Measurements from ENCODE around the gene DNAH6.

DNA sequence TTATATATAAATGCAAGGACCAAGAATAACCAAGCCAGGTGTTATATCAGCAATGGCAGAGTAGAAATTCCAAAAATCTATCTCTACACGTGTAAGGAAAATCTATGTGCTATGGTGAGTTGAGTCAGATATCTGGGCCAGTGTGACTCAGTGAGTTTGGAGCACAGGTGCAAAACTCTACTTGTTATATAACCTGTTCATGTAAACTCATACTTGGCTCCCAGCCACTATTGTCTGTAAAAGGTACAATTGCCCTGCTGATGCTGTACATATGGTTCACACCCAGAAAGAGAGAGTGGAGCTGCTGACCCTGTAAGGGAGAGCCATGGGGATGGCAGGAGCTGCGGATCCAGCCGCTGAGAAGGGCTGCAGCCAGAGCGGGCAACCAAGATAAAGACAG, 252.5 kb downstream of the DNAH6 start:
- TF ChIP-seq, protein P1, sequence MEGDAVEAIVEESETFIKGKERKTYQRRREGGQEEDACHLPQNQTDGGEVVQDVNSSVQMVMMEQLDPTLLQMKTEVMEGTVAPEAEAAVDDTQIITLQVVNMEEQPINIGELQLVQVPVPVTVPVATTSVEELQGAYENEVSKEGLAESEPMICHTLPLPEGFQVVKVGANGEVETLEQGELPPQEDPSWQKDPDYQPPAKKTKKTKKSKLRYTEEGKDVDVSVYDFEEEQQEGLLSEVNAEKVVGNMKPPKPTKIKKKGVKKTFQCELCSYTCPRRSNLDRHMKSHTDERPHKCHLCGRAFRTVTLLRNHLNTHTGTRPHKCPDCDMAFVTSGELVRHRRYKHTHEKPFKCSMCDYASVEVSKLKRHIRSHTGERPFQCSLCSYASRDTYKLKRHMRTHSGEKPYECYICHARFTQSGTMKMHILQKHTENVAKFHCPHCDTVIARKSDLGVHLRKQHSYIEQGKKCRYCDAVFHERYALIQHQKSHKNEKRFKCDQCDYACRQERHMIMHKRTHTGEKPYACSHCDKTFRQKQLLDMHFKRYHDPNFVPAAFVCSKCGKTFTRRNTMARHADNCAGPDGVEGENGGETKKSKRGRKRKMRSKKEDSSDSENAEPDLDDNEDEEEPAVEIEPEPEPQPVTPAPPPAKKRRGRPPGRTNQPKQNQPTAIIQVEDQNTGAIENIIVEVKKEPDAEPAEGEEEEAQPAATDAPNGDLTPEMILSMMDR (conservative IDR thresholded peaks at IDR 0.05 in 1 of 2, IDR thresholded peaks at IDR 0.05 in 1 of 2; ENCODE audit: extremely low read depth in 1 of 2, insufficient read depth in 1 of 2, low read depth in 1 of 2, low read length in 2 of 2), result no peak
- TF ChIP-seq EZH2 (IDR thresholded peaks at IDR 0.05; ENCODE audit: borderline replicate concordance, low read length), result no peak

Measured in mammary epithelial cell (primary cell).